Endothelial cell of hepatic sinusoid (primary cell): ENCODE measurements around the gene PDCD11.

ENCODE experiments used
- in situ Hi-C: cut with HindIII; loops from 2 replicates; pipeline ENCODE4 v1.10.0; 2017; ENCODE audit warnings: low sequenced_read_pairs

PDCD11 gene

DNA sequence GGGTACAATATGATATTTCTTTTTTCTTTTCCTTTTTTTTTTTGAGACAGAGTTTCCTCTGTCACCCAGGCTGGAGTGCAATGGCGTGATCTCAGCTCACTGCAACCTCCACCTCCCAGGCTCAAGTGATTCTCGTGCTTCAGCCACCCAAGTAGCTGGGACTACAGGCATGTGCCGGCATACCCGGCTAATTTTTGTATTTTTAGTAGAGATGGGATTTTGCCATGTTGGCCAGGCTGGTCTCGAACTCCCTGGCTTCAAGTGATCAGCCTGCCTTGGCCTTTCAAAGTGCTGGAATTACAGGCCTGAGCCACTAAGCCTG lies 20.7 kb downstream of the PDCD11 start:
- in situ Hi-C loops: loop anchor here (10.0 kb wide), 1 partner anchor 58 kb away; the partner anchor contains the start of gene CALHM3

GRCh38 chr10:103417601-103418000 lies 21.2 kb downstream of the PDCD11 start:
- in situ Hi-C loops: loop anchor here (10.0 kb wide), 1 partner anchor 57 kb away; the partner anchor contains the start of gene CALHM3

GRCh38 chr10:103419101-103419500 lies 22.7 kb downstream of the PDCD11 start:
- in situ Hi-C loops: loop anchor here (10.0 kb wide), 1 partner anchor 56 kb away; the partner anchor contains the start of gene CALHM3

DNA sequence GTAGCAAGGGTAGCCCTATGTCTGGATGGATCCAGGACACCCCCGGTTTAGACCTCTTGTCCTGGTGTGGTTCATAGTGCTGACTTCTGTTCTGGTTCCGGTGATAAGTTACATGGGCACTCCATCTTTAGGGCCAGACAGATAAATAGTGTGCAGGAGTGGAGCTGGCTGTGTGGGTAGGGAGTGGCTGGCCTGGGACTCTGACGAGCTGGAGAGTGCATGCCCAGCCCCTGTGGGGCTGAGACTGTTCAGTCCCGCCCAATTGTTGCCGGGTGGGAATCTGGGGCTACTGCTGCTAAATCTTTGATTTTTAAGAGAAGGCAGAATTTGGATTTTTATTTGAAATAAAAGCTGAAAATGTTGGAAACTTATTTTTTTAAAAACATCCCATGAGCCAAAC lies 27.3 kb downstream of the PDCD11 start:
- in situ Hi-C loops: loop anchor here (5.0 kb wide), 1 partner anchor 69 kb away; the partner anchor contains the start of gene NEURL1

GRCh38 chr10:103427866-103428265 lies 31.4 kb downstream of the PDCD11 start:
- in situ Hi-C loops: no loop called here

DNA sequence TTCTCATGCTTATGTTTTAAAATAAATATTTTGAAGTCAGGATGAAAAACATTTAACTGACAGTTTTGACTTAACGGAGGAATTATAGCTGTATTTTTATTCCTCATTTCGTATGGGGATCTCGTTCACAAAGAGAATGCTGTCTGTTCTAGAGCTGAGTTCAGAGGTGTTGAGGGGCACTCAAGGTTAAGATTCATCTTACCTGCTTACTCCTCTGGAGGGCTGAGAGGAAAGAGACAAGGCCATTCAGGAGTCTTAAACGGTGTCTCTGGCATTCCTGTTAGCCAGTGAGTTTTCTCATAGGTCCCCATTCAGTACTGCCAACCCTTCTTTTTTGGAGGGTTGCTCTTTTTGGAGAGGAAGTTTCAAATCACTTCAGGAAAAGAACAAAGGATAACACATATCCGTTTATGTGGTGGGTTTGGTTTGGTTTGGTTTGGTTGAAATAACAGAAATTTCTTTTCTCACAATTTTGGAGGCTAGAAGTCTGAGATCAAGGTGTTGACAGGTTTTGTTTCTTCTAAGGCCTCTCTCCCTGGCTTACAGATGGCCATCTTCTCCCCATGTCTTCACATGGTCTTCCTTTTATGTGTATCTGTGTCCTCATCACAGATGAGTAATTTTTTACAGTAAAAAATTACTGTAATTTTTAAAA lies 32.7 kb downstream of the PDCD11 start:
- in situ Hi-C loops: no loop called here

DNA sequence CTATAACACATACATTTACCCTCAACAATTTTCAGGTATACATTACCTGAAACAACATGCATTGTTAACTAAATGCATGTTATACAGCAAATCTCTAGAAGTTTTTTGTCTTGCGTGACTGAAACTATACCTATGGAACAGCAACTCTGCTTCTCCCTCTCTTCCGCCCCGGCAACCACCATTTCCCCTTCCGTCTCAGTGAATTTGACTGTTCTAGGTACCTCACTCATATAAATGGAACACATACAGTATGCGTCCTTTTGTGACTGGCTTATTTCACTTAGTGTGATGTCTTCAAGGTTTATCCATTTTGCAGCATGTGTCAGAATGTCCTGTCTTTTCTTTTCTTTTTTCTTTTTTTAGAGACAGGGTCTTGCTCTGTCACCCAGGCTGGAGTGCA lies 33.2 kb downstream of the PDCD11 start:
- in situ Hi-C loops: no loop called here

GRCh38 chr10:103431902-103432301 lies 35.5 kb downstream of the PDCD11 start:
- in situ Hi-C loops: no loop called here

DNA sequence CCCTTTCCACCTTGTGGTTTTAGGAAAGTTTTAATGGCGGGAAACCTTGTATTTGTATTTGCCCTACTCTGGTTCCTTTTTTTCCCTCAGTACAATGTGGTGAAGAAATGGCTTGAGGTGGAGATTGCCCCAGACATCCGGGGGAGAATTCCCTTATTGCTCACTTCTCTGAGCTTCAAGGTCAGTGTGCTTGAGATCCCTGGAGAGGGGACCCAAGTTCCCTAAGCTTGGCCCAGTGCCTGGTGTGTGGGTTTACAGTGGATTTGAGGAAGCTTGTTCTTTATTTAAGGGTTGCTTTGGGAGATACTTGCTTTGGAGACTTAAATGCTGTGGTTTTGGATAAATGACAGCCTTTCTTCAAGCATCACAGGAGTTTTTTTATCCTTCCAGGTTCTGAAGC lies 37.4 kb downstream of the PDCD11 start:
- in situ Hi-C loops: no loop called here

GRCh38 chr10:103439776-103440175 lies 43.4 kb downstream of the PDCD11 start:
- in situ Hi-C loops: no loop called here

- in situ Hi-C loops: no loop called here
These were observed 44.0 kb downstream of the PDCD11 start for GRCh38 chr10:103440416-103440815.

- in situ Hi-C loops: no loop called here
These were observed 44.8 kb downstream of the PDCD11 start for GRCh38 chr10:103441206-103441605.

DNA sequence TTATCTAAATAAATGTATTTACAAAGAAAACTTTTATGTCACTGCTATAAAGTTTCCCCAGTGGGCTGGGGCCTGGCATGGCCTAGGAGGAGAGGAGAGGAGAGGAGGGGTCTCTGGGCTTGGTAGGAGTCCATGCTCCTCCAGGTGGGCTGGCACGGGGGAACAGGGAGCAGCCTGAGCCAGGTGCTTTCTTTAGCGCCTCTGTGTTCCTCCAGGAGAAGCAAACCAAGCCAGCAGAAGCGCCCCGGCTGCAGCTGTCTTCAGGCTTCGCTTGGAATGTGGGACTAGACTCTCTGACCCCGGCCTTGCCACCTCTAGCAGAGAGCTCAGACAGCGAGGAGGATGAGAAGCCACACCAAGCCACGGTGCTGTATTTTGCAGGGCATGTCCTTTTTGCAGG lies 45.2 kb downstream of the PDCD11 start:
- in situ Hi-C loops: no loop called here

GRCh38 chr10:103442031-103442461 lies 45.6 kb downstream of the PDCD11 start:
- in situ Hi-C loops: no loop called here

DNA sequence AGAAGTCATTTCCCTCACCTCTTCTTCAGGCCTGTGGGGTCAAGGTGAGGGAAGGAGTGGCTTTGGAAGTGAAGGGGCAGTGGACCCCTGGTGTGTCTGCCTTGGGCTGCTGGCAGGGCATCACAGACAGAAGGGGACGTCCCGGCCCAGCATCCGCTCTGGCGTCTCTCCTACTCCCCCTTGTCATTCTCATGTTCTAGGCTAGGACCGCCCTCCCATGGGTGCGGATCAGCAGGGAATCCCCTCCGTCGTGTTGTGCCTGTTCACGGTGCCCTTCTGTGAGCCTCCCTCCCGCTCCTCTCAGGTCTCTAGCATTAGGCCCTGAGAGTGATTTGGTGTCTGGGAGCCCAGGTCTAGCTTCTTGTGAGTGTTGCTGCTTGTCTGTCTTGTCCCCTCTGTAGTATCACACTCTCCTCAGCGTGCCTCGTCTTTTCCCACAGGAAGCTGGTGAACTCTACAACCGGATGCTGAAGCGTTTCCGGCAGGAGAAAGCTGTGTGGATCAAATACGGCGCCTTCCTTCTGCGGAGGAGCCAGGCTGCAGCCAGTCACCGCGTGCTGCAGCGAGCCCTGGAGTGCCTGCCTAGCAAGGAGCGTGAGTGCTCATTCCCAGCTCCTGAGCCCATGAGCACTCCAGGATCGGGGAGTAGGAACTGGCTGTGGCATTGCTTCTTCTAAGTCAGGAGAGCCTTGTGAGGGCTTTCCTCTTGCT lies 47.2 kb downstream of the PDCD11 start:
- in situ Hi-C loops: no loop called here

- in situ Hi-C loops: no loop called here
These were observed 48.1 kb downstream of the PDCD11 start for GRCh38 chr10:103444478-103444877.

- in situ Hi-C loops: no loop called here
These were observed 48.9 kb downstream of the PDCD11 start for GRCh38 chr10:103445366-103445765.

GRCh38 chr10:103445767-103446567 lies 49.5 kb downstream of the PDCD11 start:
- in situ Hi-C loops: no loop called here

DNA sequence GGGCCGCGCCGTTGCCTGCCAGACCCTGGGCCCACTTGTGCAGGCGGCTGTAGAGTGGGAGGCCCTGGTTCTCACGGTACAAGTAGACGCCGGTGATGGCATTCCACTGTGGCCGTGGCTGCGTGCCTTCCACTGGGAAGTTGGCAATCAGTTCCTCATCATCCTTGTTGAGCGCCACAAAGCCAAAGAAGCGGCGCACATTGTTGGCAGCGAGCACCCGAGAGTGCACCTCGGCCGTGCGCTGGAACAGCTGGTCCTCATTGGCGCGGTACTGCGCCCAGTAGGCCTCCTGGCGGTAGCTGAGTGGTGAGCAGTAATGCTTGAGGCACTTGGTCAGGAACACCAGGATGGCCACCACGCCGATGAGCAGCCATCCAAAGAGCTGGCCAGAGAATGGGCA lies 50.8 kb downstream of the PDCD11 start:
- in situ Hi-C loops: no loop called here

DNA sequence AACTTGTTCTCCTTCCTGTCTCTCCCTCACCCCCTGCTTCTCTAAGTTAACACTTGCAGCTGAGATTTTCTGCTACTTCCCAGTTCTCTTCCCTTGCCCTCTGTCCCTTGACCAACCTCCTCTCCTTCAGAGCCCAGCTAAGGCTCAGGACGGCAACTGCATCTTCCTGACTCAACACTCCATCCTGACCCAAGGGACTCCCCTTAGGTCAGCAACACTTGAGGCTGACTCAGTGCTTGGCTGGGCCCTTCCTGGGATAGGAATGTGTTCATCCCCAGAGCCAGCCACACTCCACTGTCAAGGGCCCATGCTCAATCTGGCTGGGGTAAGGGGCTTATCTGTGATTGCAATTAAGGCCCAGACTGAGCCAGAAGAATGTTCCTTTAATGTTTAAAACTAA lies 52.3 kb downstream of the PDCD11 start:
- in situ Hi-C loops: no loop called here
